Endothelial cell of umbilical vein (primary cell): ENCODE data around the gene MLX. TPM values are rescaled to one million over a fixed set of nuclear protein-coding genes. Genes with fewer than 3 reads are reported as not detected.

Experiments used
- BruUV-seq: library from RNA; stranded (reverse); fragments of 400-500 nt; replicated peaks from 2 replicates; lab custom pipeline; 2021; lab: Mats Ljungman, UMichigan
- CTCF ChIA-PET: fragments of 300-600, 350-600 bp; sonication (Branson Sonifier 250); formaldehyde crosslinking; loops from one replicate; lab custom pipeline; 2021; ENCODE audit warnings: antibody characterized with exemption, inconsistent platforms; lab: Charles Lee
- POLR2A ChIA-PET: fragments of 300-600, 350-600 bp; sonication (Branson Sonifier 250); formaldehyde crosslinking; loops from one replicate; lab custom pipeline; 2021; ENCODE audit warnings: antibody characterized with exemption, inconsistent platforms; lab: Charles Lee
- DNase-seq: peaks from one replicate; pipeline ENCODE4 v3.0.0-alpha.2; 2011; ENCODE audit warnings: low read depth, low spot score
- FAIRE-seq: peaks from 2 replicates; lab custom pipeline; 2011; peaks lifted over from hg19 to GRCh38; lab: Jason Lieb, UNC
- H2AFZ ChIP-seq: 2 replicates; pipeline ENCODE4 v1.6.0; 2012; ENCODE audit warnings: low read depth, low read length, control low read depth, inconsistent platforms
- H3K27ac ChIP-seq: 2 replicates; pipeline ENCODE4 v1.5.1; 2011; ENCODE audit warnings: low read depth, mild to moderate bottlenecking, control low read depth, low read length, moderate library complexity; ENCODE audit not compliant: insufficient read depth
- H3K27me3 ChIP-seq, 2 experiments: 2 replicates each; pipeline versions ENCODE4 v1.6.0 to v1.6.1; 2011; ENCODE audit warnings: low read length in 2 of 2, mixed read lengths in 1 of 2; ENCODE audit not compliant: control insufficient read depth in 2 of 2, insufficient read depth in 2 of 2
- H3K36me3 ChIP-seq, 2 experiments: 2 replicates in 1 of 2; 3 replicates in 1 of 2; pipeline ENCODE4 v1.5.1; 2011; ENCODE audit warnings: low read length in 2 of 2, mild to moderate bottlenecking in 1 of 2, moderate library complexity in 1 of 2; ENCODE audit not compliant: control insufficient read depth in 2 of 2, insufficient read depth in 2 of 2; ENCODE audit errors: extremely low read depth in 1 of 2
- H3K4me1 ChIP-seq: 3 replicates; pipeline ENCODE4 v1.5.1; 2011; ENCODE audit warnings: mild to moderate bottlenecking, low read length; ENCODE audit not compliant: control insufficient read depth, insufficient read depth; ENCODE audit errors: extremely low read depth
- H3K4me2 ChIP-seq: 2 replicates; pipeline ENCODE4 v1.6.1; 2011; ENCODE audit warnings: low read length, control low read depth, mixed read lengths; ENCODE audit not compliant: insufficient read depth
- H3K4me3 ChIP-seq, 3 experiments: fragments of 200-600 bp in 1 of 3; sonication (generic), shearing (Covaris generic) in 1 of 3; replicated peaks in 1 of 3; 2 replicates each; pipeline ENCODE4 v1.5.1; 2011 to 2016; ENCODE audit warnings: control low read depth in 3 of 3, low read length in 3 of 3, mild to moderate bottlenecking in 2 of 3, inconsistent platforms in 1 of 3, low read depth in 1 of 3, moderate library complexity in 1 of 3; ENCODE audit not compliant: insufficient read depth in 1 of 3
- H3K79me2 ChIP-seq: 2 replicates; pipeline ENCODE4 v1.6.0; 2012; ENCODE audit warnings: low read length, inconsistent platforms; ENCODE audit not compliant: control insufficient read depth, insufficient read depth
- H3K9ac ChIP-seq: replicated peaks from 2 replicates; pipeline ENCODE3; 2011; ENCODE audit warnings: low read length, control low read depth; ENCODE audit not compliant: insufficient read depth; ENCODE audit errors: extremely low read depth
- H3K9me1 ChIP-seq: replicated peaks from 3 replicates; pipeline ENCODE4 v1.6.0; 2011; ENCODE audit warnings: mild to moderate bottlenecking, low read length; ENCODE audit not compliant: control insufficient read depth, insufficient read depth; ENCODE audit errors: extremely low read depth
- H3K9me3 ChIP-seq: replicated peaks from 2 replicates; pipeline ENCODE4 v1.5.1; 2012; ENCODE audit warnings: low read length, inconsistent platforms; ENCODE audit not compliant: control insufficient read depth, insufficient read depth
- H4K20me1 ChIP-seq: replicated peaks from 2 replicates; pipeline ENCODE3; 2011; ENCODE audit warnings: mild to moderate bottlenecking, low read length; ENCODE audit not compliant: control insufficient read depth, insufficient read depth; ENCODE audit errors: extremely low read depth
- EZH2 ChIP-seq: IDR thresholded peaks from 2 replicates; pipeline ENCODE4 v1.6.1; 2012; ENCODE audit warnings: borderline replicate concordance, low read depth, mild to moderate bottlenecking, moderate library complexity, low read length, inconsistent platforms; ENCODE audit not compliant: severe bottlenecking
- FOS ChIP-seq: IDR thresholded peaks from 2 replicates; pipeline ENCODE4 v1.6.1; 2011; ENCODE audit warnings: mild to moderate bottlenecking, low read length, moderate library complexity, borderline replicate concordance; ENCODE audit not compliant: insufficient read depth
- GATA2 ChIP-seq: IDR thresholded peaks from 2 replicates; pipeline ENCODE4 v1.7.0; 2011; ENCODE audit warnings: low read depth, mild to moderate bottlenecking, moderate library complexity, mixed read lengths, low read length; ENCODE audit not compliant: insufficient read length, insufficient read depth
- JUN ChIP-seq: IDR thresholded peaks from 2 replicates; pipeline ENCODE4 v1.6.1; 2011; ENCODE audit warnings: borderline replicate concordance, low read depth; ENCODE audit not compliant: insufficient read length, insufficient read depth
- MYC ChIP-seq: IDR thresholded peaks from one replicate; pipeline ENCODE4 v1.6.1; 2011; ENCODE audit warnings: mild to moderate bottlenecking, low read depth, low read length
- POLR2A ChIP-seq: IDR thresholded peaks from 2 replicates; pipeline ENCODE4 v1.6.1; 2012; ENCODE audit warnings: low read depth, mild to moderate bottlenecking, control low read depth, low read length
- POLR2AphosphoS5 ChIP-seq: IDR thresholded peaks from 2 replicates; pipeline ENCODE4 v1.6.1; 2012; ENCODE audit warnings: low read depth, mild to moderate bottlenecking, control low read depth, low read length, moderate library complexity; ENCODE audit not compliant: insufficient read depth
- dilution Hi-C: fragments of 300-500 bp; cut with MboI; formaldehyde crosslinking; loops from one replicate; pipeline ENCODE4 v1.15.0; 2019; ENCODE audit warnings: low sequenced_read_pairs; ENCODE audit not compliant: extremely low pct_ligation_motif_present
- intact Hi-C: fragments of 100-400 bp; cut with micrococcal nuclease; formaldehyde crosslinking; loops from one replicate; pipeline ENCODE4 v1.10.0; 2022
- polyA plus RNA-seq, 4 experiments: library from polyadenylated mRNA; depleted of rRNA in 3 of 4; stranded (reverse) in 3 of 4; unstranded in 1 of 4; fragments of >200 nt; gene quantifications; 2 replicates each; pipeline versions ENCODE4 v1.2.1 to v1.2.3, GENCODE V29; 2011 to 2012; ENCODE audit warnings: missing spikeins in 1 of 4
- total RNA-seq: library from RNA; stranded (reverse); gene quantifications from 2 replicates; pipeline ENCODE4 v1.2.3, GENCODE V29; 2021
- TF ChIP-seq, protein P1 (sequence below), 2 donors: IDR thresholded peaks; 1 replicate in 1 of 2; 2 replicates in 1 of 2; pipeline ENCODE4 v1.5.1; 2011; ENCODE audit warnings: low read length in 2 of 2, mild to moderate bottlenecking in 2 of 2, moderate library complexity in 2 of 2, control low read depth in 1 of 2, inconsistent platforms in 1 of 2, low read depth in 1 of 2; ENCODE audit not compliant: insufficient read depth in 1 of 2; ENCODE audit errors: extremely low read depth in 1 of 2
- TF ChIP-seq, protein P2 (sequence below): IDR thresholded peaks from 2 replicates; pipeline ENCODE4 v1.6.1; 2011; ENCODE audit not compliant: insufficient read depth, insufficient read length

MLX gene
- total and polyA plus RNA-seq, 2 donors (not counting 3 experiments of a cell fraction or from before 2014, with no cell fraction given) = 40.3 to 42.7 TPM

DNA sequence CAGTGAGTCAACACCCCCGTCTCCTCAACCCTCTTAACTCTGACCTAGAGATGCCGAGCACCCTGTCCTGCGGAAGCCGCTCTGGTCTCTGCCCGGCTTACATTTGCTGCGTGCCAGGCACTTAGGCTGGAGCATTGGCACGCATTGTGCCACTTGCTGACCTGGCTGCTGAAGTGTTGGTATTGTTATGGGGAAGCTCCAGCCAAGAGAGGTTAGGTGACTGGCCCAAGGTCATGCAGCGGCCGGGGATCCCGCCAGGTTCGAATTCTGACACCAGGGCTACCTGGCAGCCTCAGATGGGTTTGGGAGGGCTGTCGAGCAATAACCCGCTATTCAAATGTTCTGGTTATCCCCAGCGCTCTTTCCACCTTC, 19.2 kb upstream of the MLX start:
- intact Hi-C loops (no loop called here), dilution Hi-C loops (no loop called here)
- H3K9me3 ChIP-seq = no peaks in the 10 kb centered on the region
- FAIRE-seq = no peak
- no peaks in the 10 kb centered on the region for H4K20me1 ChIP-seq
- no peak overlapping the region for H2AFZ ChIP-seq
- H3K27me3 ChIP-seq = no peaks in the 10 kb centered on the region
- no peaks in the 10 kb centered on the region for H3K9me1 ChIP-seq
- ChIA-PET POLR2A (no interaction called here), CTCF (interaction anchor here (0.9 to 1.0 kb wide), 4 partner anchors 11 to 325 kb away, joined by 4 to 5 read pairs (median 4); partner anchors contain the start of gene NAGLU)
- BruUV-seq = no TSS peak
- no peaks in the 10 kb centered on the region for H3K79me2 ChIP-seq
- H3K27ac ChIP-seq = no peak overlapping the region
- no peak overlapping the region for H3K4me3 ChIP-seq
- DNase-seq = no peak
- no peaks in the 10 kb centered on the region for H3K4me1 ChIP-seq
- TF ChIP-seq, protein P1, sequence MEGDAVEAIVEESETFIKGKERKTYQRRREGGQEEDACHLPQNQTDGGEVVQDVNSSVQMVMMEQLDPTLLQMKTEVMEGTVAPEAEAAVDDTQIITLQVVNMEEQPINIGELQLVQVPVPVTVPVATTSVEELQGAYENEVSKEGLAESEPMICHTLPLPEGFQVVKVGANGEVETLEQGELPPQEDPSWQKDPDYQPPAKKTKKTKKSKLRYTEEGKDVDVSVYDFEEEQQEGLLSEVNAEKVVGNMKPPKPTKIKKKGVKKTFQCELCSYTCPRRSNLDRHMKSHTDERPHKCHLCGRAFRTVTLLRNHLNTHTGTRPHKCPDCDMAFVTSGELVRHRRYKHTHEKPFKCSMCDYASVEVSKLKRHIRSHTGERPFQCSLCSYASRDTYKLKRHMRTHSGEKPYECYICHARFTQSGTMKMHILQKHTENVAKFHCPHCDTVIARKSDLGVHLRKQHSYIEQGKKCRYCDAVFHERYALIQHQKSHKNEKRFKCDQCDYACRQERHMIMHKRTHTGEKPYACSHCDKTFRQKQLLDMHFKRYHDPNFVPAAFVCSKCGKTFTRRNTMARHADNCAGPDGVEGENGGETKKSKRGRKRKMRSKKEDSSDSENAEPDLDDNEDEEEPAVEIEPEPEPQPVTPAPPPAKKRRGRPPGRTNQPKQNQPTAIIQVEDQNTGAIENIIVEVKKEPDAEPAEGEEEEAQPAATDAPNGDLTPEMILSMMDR (IDR thresholded peaks at IDR 0.05; ENCODE audit: extremely low read depth in 1 of 2, insufficient read depth in 1 of 2, low read depth in 1 of 2, low read length in 2 of 2) = no peak
- TF ChIP-seq EZH2 (no peak), FOS (no peak), JUN (no peak), POLR2A (no peak), POLR2AphosphoS5 (no peak), MYC (no peak), GATA2 (no peak)
- TF ChIP-seq, protein P2, sequence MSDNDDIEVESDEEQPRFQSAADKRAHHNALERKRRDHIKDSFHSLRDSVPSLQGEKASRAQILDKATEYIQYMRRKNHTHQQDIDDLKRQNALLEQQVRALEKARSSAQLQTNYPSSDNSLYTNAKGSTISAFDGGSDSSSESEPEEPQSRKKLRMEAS = no peak
- no peak overlapping the region for H3K9ac ChIP-seq
- H3K4me2 ChIP-seq = peak overlapping the region; percentile 42
- peaks cover 2 to 5% of the 10 kb centered on the region in 2 experiments for H3K36me3 ChIP-seq
